Skin of body (tissue), 2 donors: ENCODE measurements around the gene CNGB1. TPM values are rescaled to one million over a fixed set of nuclear protein-coding genes. Genes with fewer than 3 reads are reported as not detected.
A peak's percentile ranks its signal among the peaks of the same experiment; 100 is the strongest.
"Not testable (repeated sequence)": the region's sequence is repeated elsewhere in the genome, so short reads cannot be mapped to it uniquely, and the experiment has no call there.

Source experiments
- DNase-seq: peaks from one replicate; lab custom pipeline; 2025; lab: John Stamatoyannopoulos, UW
- total RNA-seq: library from RNA; depleted of rRNA; stranded (reverse); fragments of >200 nt; gene quantifications from one replicate; pipeline ENCODE4 v1.2.3, GENCODE V29; 2014

CNGB1 gene
- 0.20 TPM for total RNA-seq

DNA sequence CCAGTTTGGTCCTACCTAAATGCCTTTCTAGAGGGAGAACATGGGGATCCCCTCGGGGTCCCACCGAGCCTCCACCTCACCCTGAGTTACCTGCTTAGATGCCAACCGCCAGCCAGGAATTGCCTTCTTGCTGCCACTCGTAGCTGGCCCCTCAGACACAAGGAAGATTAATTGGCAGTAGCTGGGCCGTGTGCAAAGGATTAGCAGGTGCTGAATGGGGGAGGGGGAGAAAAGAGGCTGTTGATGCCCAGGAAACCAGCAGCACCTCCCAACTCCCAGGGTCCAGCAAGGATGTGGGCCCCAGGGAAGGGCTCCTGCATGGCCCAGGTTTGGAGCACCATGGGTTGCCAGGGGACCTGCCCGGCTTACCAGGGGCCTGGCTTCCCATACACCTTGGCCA, at the start of gene CNGB1:
CNGB1 (minus strand) TSS at position 159 of the 400 bp plus-strand sequence. CDS start 3,842 bp downstream, outside the sequence.
- no peak for DNase-seq

- no peak for DNase-seq
These were observed 49.1 kb upstream of the CNGB1 start for GRCh38 chr16:58019866-58020538.

GRCh38 chr16:58018803-58019202, 47.9 kb upstream of the CNGB1 start:
- no peak for DNase-seq

GRCh38 chr16:58016840-58017446, 46.0 kb upstream of the CNGB1 start:
- no peak for DNase-seq

- DNase-seq, result no peak
These were observed 42.5 kb upstream of the CNGB1 start for GRCh38 chr16:58013201-58013956.

DNA sequence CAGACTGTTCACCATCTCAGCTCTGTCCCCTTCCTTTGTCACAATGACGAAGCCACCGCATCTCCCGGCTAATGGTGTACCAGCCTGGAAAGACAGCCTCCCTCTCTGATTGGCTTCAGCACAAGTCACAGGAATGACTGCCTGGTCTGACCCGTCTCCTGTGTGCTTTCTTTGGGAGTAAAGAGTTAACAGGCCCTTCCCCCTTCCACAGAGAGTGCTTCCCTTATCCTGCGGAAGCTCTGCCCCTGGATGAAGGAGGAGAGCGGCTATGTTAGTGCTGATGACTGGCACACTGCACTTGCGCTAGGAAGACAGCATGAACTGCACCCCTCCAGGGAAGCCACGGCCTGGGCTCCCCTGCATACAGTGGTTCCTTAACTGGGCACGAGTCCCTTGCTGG, 41.6 kb upstream of the CNGB1 start:
- no peak for DNase-seq

- DNase-seq, result no peak
These were observed 40.7 kb upstream of the CNGB1 start for GRCh38 chr16:58011652-58012051.

DNA sequence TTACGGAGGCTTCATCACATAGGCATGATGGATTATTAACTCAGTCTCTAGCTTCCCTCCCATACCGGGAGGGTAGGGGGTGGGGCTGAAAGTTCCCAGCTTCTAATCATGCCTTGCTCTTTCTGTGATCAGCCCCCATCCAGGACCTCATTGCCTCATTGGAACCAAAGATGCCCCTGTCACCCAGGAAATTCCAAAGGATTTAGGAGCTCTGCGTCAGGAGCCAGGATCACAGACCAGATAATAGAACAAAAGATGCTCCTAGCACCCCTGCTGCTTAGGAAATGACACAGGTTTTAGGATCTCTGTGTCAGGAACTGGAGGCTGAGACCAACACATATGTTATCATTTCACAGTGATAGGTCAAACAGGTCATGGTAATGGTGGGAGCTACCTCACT, 40.0 kb upstream of the CNGB1 start:
- no peak for DNase-seq

DNA sequence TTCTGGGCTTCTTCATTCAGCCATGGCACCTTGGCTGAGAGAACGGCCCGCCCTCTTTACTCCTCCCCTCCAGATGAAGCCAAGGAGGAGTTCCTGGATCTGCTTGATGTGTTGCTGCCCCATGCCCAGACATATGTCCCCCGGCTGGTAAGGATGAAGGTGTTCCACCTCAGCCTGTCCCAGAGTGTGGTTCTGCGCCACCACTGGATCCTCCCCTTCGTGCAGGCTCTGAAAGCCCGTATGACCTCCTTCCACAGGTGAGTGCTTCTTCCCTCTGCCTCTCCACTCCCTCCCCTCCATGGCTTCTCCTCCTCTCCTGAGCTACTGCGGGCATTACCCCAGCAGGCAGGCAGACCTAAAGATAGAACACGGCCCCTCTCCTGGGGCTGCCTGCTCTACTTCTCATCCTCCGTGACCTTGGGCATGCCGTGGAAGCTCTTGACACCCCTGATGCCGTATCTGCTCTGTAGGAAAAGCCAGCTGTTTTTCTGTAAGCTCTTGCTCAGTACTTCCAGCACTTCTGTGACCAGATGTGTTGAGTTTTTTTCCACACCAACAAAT, 39.0 kb upstream of the CNGB1 start:
- DNase-seq, result no peak

DNA sequence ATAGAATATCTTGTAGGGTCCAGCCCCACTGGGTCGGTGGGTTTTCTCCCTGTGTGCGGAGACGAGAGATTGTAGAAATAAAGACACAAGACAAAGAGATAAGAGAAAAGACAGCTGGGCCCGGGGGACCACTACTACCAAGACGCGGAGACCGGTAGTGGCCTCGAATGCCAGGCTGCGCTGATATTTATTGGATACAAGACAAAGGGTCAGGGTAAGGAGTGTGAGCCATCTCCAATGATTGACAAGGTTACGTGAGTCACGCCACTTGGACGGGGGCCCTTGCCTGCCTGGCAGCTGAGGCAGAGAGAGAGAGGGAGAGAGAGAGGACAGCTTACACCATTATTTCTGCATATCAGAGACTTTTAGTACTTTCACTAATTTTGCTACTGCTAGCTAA, 33.8 kb upstream of the CNGB1 start:
- not testable (repeated sequence) for DNase-seq

DNA sequence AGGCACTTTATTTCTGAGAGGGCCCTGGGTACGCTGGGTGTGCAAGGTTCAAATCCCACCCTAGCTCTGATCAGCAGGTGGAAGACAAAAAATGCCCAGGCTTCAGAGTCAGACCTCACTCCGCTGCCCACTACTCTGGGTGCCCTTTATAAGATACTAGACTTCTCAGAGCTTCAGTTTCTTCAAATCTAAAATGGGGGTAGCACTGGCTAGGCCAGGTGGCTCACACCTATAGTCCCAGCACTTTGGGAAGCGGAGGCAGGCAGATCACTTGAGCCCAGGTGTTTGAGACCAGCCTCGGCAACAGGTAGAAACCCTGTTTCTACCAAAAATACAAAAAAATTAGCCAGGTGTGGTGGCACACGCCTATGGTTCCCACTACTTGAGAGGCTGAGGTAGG, 32.0 kb upstream of the CNGB1 start:
- DNase-seq, result no peak

GRCh38 chr16:58002416-58002800, 31.5 kb upstream of the CNGB1 start:
- DNase-seq, result no peak

DNA sequence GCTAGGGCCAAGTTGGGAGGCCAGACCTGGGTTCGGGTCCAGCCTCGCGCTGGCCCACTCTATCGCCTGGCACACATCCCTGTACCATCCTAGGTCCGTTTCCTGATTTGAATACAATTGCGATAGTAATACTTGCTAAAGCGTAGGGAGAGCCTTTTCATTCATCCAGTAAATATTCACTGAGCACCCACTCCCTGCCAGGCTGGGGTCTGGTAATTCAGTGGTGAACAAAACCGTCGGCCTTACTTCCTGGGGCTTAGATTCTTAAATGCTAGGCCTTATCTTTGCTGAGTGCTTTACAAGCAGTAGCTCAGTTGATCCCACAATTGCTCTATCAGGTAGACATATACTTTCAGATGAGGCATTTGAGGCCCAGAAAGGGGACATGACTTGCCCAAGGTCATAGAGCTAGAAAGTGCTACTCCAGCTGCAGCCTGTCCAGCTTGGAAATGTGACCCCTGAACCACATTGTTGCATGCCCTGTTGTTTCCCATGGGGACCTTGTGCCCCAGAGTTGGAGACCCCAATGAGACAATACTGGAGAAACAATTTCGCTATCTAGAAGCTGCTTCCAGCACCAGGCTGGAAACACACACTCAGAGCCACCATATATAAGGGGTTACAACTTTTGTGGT, 31.0 kb upstream of the CNGB1 start:
- no peak for DNase-seq

DNA sequence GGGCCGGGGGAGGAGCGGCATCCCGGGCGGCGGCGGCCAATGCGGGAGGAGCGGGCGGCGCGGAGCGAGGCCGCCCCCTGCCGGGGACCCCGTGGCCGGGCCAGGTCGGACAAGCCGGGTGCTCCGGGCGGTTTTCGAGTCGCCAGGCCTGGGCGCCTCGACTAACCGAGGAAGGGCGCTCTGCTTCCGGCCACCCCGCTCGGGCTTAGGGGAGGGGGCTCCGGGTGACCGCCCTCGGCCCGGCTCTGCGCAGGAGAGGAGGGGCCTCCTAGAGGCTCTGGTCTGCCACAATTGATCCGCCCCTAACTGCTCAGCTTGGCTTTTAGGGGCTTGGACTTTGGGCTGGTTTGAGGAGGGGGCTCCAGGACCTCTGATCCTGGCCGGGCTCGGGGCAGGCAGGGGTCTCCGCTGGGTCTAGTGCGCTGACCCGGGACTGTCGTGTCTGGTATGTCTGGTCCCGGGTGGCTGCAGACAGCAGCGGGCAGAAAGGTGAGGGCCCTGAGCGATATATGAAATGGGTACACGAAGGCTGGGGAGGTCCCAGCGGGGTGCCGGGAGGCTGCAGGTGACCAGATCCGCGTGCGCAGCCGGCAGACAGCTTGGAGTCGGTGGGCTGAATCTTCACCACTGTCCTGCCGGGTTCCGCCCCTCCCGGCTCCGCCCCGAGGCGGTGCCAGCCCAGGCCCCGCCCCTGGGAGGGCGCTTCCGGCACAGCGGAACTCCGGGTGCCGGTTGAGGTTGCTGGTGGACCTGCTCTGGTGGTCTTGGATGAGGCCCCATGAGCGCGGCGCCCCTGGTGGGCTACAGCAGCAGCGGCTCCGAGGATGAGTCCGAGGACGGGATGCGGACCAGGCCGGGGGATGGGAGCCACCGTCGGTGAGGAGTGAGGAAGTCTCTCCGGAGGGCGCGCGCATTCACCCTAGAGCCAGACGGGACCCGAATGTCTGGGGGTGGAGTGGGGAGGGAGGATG, 30.1 kb upstream of the CNGB1 start, which contains the start of gene USB1:
USB1 (plus strand) TSS at position 702 of the 971 bp plus-strand sequence; CDS start at position 779, 77 bp downstream.
- peak; percentile 54 for DNase-seq

DNA sequence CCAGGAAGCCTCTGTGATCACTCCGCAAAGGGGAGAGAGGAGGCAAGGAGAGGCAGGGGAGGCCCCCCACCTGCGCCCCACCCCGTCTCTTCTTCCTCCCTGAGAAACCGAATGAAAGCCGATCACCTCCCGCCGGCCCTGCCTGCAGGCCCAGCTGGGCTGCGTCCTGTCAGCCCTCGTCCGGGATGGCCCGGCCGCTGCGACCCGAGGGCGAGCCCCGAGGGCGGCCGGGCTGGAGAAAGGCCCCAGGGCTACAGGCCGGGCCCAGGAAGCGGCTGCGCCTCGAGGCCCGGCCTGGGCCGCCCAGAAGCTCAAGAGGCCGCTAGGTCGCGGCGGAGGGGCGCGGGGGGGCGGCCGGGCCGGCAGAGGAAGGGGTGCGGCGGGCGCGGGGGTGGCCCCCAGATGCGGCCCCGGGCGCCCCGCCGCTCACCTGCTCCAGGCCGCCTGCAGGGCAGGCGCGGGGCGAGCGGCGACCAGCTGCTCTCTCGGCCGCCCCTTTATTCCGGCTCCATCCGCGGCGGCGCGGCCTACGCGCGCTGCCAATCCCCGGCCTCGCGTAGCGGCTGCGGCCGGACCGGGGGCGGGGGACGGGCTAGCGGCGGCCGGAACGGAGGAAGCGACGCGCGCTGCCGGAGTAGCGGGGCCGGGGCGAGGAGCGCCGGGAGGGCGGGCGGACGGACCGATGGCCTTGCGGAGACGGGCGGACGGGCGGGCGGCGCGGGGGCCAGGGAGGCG, 29.2 kb upstream of the CNGB1 start, which contains the start of gene ZNF319:
ZNF319 (minus strand) TSS at position 702 of the 735 bp plus-strand sequence. CDS start 2,407 bp downstream, outside the sequence.
- DNase-seq, result no peak

- DNase-seq, result no peak
These were observed 28.5 kb upstream of the CNGB1 start for GRCh38 chr16:57999366-57999970.

DNA sequence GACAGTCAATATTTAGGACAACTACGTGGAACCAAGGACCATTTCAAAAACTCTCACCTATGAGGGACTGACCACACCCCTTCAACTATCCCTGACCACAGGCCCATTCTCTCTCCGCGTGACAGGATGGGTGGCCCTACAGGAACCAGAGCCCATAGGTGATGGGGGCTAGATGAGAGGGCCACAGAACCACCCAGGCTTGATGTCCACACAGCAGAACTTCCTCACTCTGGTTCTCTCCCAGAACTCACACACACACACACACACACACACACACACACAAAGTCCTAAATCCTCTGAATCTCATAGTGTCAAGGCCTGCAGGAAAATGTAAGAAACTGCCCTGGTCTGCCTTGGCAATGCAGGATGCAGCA, 28.1 kb upstream of the CNGB1 start:
- no peak for DNase-seq

GRCh38 chr16:57998486-57998885, 27.6 kb upstream of the CNGB1 start:
- no peak for DNase-seq
